ENCODE results near the gene SLC66A2.

SLC66A2 gene

GRCh38 chr18:79944126-79944731 is 7.2 kb downstream of the SLC66A2 start:
- Histone ChIP-seq H3K36me3 (ENCODE audit: control insufficient read depth, insufficient read depth, low read length) (peaks cover 20% of the 10 kb centered on the region), H3K4me3 (ENCODE audit: insufficient read depth, low read depth, low read length, poor library complexity, severe bottlenecking) (no peak overlapping the region), H3K9me3 (ENCODE audit: control insufficient read depth, low read length) (no peaks in the 10 kb centered on the region), H3K4me1 (ENCODE audit: control insufficient read depth, insufficient read depth, low read length, poor library complexity, severe bottlenecking) (no peaks in the 10 kb centered on the region), H3K27me3 (replicated peaks; ENCODE audit: control insufficient read depth, insufficient read depth, low read length, poor library complexity, severe bottlenecking) (no peaks in the 10 kb centered on the region), H3K27ac (ENCODE audit: insufficient read depth, low read length, poor library complexity, severe bottlenecking) (no peak overlapping the region)
- no peak for DNase-seq

GRCh38 chr18:79943608-79944125 is 7.8 kb downstream of the SLC66A2 start:
- Histone ChIP-seq H3K4me1 (ENCODE audit: control insufficient read depth, insufficient read depth, low read length, poor library complexity, severe bottlenecking) (no peaks in the 10 kb centered on the region), H3K4me3 (ENCODE audit: insufficient read depth, low read depth, low read length, poor library complexity, severe bottlenecking) (no peak overlapping the region), H3K27ac (ENCODE audit: insufficient read depth, low read length, poor library complexity, severe bottlenecking) (no peak overlapping the region), H3K9me3 (ENCODE audit: control insufficient read depth, low read length) (no peaks in the 10 kb centered on the region), H3K27me3 (replicated peaks; ENCODE audit: control insufficient read depth, insufficient read depth, low read length, poor library complexity, severe bottlenecking) (no peaks in the 10 kb centered on the region), H3K36me3 (ENCODE audit: control insufficient read depth, insufficient read depth, low read length) (peaks cover 21% of the 10 kb centered on the region)
- DNase-seq: no peak

DNA sequence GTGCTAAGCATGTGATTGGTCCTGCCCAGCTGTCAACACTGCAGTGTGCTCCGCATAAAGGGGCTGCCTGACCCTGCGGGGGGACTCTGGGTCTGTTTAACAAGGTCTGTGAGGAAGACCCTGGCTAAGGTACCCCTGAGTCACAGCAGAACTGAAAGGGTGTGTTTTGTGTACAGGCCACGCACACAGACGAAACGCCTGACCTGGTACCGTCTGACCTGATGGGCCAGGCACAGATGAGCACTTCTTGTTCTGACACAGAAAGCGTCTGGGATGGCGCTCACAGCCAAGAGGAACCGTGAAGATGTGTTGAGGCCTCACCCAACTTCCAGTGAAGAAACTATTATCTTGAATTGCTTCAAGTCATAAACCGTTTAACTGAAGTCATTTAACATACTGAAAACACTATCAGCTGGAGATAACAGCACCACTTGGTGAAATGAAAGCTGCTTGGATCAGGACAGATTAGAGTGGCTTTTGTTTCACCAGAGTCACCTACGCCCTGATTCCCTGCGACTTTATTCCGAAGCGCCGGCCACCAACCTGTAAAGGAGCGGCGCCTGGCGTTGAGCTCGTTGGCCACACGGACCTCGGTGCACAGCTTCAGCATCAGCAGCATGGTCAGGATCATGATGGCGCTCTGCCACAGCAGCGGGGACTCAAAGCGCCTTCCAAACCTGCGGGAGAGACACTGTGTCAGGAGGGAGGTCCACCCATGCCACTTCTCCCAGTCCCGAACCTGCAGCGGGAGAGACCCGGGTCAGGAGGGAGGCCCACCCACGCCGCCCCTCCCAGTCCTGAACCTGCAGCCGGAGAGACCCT is 8.5 kb downstream of the SLC66A2 start:
- Histone ChIP-seq H3K4me1 (ENCODE audit: control insufficient read depth, insufficient read depth, low read length, poor library complexity, severe bottlenecking) (no peaks in the 10 kb centered on the region), H3K36me3 (ENCODE audit: control insufficient read depth, insufficient read depth, low read length) (peaks cover 27% of the 10 kb centered on the region), H3K27me3 (replicated peaks; ENCODE audit: control insufficient read depth, insufficient read depth, low read length, poor library complexity, severe bottlenecking) (no peaks in the 10 kb centered on the region)

GRCh38 chr18:79942211-79942610 is 9.2 kb downstream of the SLC66A2 start:
- Histone ChIP-seq H3K36me3 (ENCODE audit: control insufficient read depth, insufficient read depth, low read length) (peaks cover 27% of the 10 kb centered on the region), H3K27me3 (replicated peaks; ENCODE audit: control insufficient read depth, insufficient read depth, low read length, poor library complexity, severe bottlenecking) (no peaks in the 10 kb centered on the region), H3K4me1 (ENCODE audit: control insufficient read depth, insufficient read depth, low read length, poor library complexity, severe bottlenecking) (no peaks in the 10 kb centered on the region), H3K27ac (ENCODE audit: insufficient read depth, low read length, poor library complexity, severe bottlenecking) (no peak overlapping the region), H3K4me3 (ENCODE audit: insufficient read depth, low read depth, low read length, poor library complexity, severe bottlenecking) (no peak overlapping the region), H3K9me3 (ENCODE audit: control insufficient read depth, low read length) (no peaks in the 10 kb centered on the region)
- no peak for DNase-seq

More for the DNA sequence above, 8.5 kb downstream of the SLC66A2 start:
- DNase-seq: no peak
- no peak overlapping the region for H3K27ac ChIP-seq (ENCODE audit: insufficient read depth, low read length, poor library complexity, severe bottlenecking)
- no peaks in the 10 kb centered on the region for H3K9me3 ChIP-seq (ENCODE audit: control insufficient read depth, low read length)
- H3K4me3 ChIP-seq (ENCODE audit: insufficient read depth, low read depth, low read length, poor library complexity, severe bottlenecking): no peak overlapping the region

DNA sequence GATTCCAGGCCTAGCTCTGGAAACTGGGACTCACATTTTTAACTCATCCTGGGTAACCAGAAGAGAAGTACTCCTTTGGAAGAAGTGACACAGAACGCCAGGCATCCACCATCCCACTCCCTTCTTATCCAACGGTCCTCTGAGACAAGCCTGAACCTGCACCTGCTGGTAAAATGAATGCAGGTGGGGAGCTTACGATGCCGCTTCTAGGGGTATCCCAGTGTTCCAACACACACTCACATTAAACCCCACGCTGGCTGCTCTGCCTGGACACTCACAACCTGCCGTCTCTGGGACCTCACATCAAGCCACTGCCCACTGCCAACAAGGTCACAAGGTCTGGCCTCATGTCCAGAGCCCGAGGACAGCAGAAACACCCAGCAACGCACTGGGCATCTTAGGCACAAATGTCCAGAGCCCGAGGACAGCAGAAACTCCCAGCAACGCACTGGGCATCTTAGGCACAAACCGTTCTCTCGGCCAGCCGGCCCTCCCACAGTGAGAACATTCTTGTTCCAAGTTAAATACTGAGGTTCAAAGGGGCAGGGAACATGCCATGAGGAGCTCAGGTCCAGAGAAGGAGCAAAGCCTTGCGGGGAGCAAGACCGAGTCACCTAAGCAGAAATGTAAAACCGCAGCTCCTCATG is 9.9 kb downstream of the SLC66A2 start:
- DNase-seq: no peak
- no peak overlapping the region for H3K27ac ChIP-seq (ENCODE audit: insufficient read depth, low read length, poor library complexity, severe bottlenecking)
- no peaks in the 10 kb centered on the region for H3K4me1 ChIP-seq (ENCODE audit: control insufficient read depth, insufficient read depth, low read length, poor library complexity, severe bottlenecking)
- peaks cover 27% of the 10 kb centered on the region for H3K36me3 ChIP-seq (ENCODE audit: control insufficient read depth, insufficient read depth, low read length)
- H3K9me3 ChIP-seq (ENCODE audit: control insufficient read depth, low read length): no peaks in the 10 kb centered on the region
- no peak overlapping the region for H3K4me3 ChIP-seq (ENCODE audit: insufficient read depth, low read depth, low read length, poor library complexity, severe bottlenecking)
- no peaks in the 10 kb centered on the region for H3K27me3 ChIP-seq (replicated peaks; ENCODE audit: control insufficient read depth, insufficient read depth, low read length, poor library complexity, severe bottlenecking)

- H3K4me1 ChIP-seq (ENCODE audit: control insufficient read depth, insufficient read depth, low read length, poor library complexity, severe bottlenecking): no peaks in the 10 kb centered on the region
- no peak overlapping the region for H3K4me3 ChIP-seq (ENCODE audit: insufficient read depth, low read depth, low read length, poor library complexity, severe bottlenecking)
- no peak for DNase-seq
- H3K9me3 ChIP-seq (ENCODE audit: control insufficient read depth, low read length): no peaks in the 10 kb centered on the region
- H3K27ac ChIP-seq (ENCODE audit: insufficient read depth, low read length, poor library complexity, severe bottlenecking): no peak overlapping the region
- no peaks in the 10 kb centered on the region for H3K27me3 ChIP-seq (replicated peaks; ENCODE audit: control insufficient read depth, insufficient read depth, low read length, poor library complexity, severe bottlenecking)
- H3K36me3 ChIP-seq (ENCODE audit: control insufficient read depth, insufficient read depth, low read length): peaks cover 28% of the 10 kb centered on the region
Observed at GRCh38 chr18:79940814-79941472, 10.5 kb downstream of the SLC66A2 start.

GRCh38 chr18:79940126-79940813 is 11.2 kb downstream of the SLC66A2 start:
- H3K9me3 ChIP-seq (ENCODE audit: control insufficient read depth, low read length): peaks cover 3% of the 10 kb centered on the region
- H3K4me3 ChIP-seq (ENCODE audit: insufficient read depth, low read depth, low read length, poor library complexity, severe bottlenecking): no peak overlapping the region
- H3K27ac ChIP-seq (ENCODE audit: insufficient read depth, low read length, poor library complexity, severe bottlenecking): no peak overlapping the region
- peaks cover 31% of the 10 kb centered on the region for H3K36me3 ChIP-seq (ENCODE audit: control insufficient read depth, insufficient read depth, low read length)
- DNase-seq: no peak
- no peaks in the 10 kb centered on the region for H3K27me3 ChIP-seq (replicated peaks; ENCODE audit: control insufficient read depth, insufficient read depth, low read length, poor library complexity, severe bottlenecking)
- H3K4me1 ChIP-seq (ENCODE audit: control insufficient read depth, insufficient read depth, low read length, poor library complexity, severe bottlenecking): no peaks in the 10 kb centered on the region

- Histone ChIP-seq H3K36me3 (ENCODE audit: control insufficient read depth, insufficient read depth, low read length) (peaks cover 42% of the 10 kb centered on the region), H3K4me1 (ENCODE audit: control insufficient read depth, insufficient read depth, low read length, poor library complexity, severe bottlenecking) (no peaks in the 10 kb centered on the region), H3K4me3 (ENCODE audit: insufficient read depth, low read depth, low read length, poor library complexity, severe bottlenecking) (no peak overlapping the region), H3K9me3 (ENCODE audit: control insufficient read depth, low read length) (peaks cover 3% of the 10 kb centered on the region), H3K27me3 (replicated peaks; ENCODE audit: control insufficient read depth, insufficient read depth, low read length, poor library complexity, severe bottlenecking) (no peaks in the 10 kb centered on the region), H3K27ac (ENCODE audit: insufficient read depth, low read length, poor library complexity, severe bottlenecking) (no peak overlapping the region)
- DNase-seq: no peak
Observed at GRCh38 chr18:79939096-79939495, 12.4 kb downstream of the SLC66A2 start.

DNA sequence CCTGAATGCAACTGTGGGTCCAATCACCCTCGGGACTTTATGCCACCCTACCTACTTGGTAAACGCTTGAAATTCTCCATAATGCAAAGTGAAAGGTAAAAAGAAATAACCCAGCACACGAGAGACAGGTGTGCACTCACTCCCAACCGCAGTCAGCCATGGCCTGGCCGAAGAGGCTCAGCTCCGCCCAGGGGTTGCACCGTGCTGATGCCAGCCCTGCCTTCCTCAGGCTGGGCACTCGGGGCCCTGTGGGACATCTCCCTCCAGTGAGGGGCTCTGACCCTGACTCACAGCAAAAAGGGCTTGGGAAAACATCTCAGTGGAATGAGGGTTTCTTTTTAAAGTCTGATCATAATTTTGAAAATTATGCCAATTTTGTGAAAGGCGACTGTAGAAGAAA is 13.3 kb downstream of the SLC66A2 start:
- H3K9me3 ChIP-seq (ENCODE audit: control insufficient read depth, low read length): peaks cover 3% of the 10 kb centered on the region

More for the DNA sequence above, 13.3 kb downstream of the SLC66A2 start:
- Histone ChIP-seq H3K4me3 (ENCODE audit: insufficient read depth, low read depth, low read length, poor library complexity, severe bottlenecking) (no peak overlapping the region), H3K4me1 (ENCODE audit: control insufficient read depth, insufficient read depth, low read length, poor library complexity, severe bottlenecking) (no peaks in the 10 kb centered on the region), H3K27ac (ENCODE audit: insufficient read depth, low read length, poor library complexity, severe bottlenecking) (no peak overlapping the region), H3K36me3 (ENCODE audit: control insufficient read depth, insufficient read depth, low read length) (peaks cover 50% of the 10 kb centered on the region), H3K27me3 (replicated peaks; ENCODE audit: control insufficient read depth, insufficient read depth, low read length, poor library complexity, severe bottlenecking) (no peaks in the 10 kb centered on the region)
- DNase-seq: no peak
